Peyer's patch (tissue), 4 donors: ENCODE data around the gene NCOA3.

ENCODE experiments used
- CTCF ChIP-seq, 6 experiments: fragments of 450-650 bp in 4 of 6; fragments of 200-600 bp in 2 of 6; sonication (generic) in 1 of 6; IDR thresholded peaks; one replicate each; pipeline ENCODE4 v1.5.1; 2017 to 2019; ENCODE audit warnings: antibody characterized with exemption in 6 of 6, mild to moderate bottlenecking in 3 of 6, moderate library complexity in 1 of 6
- POLR2A ChIP-seq, 2 donors: fragments of 450-650 bp; IDR thresholded peaks; one replicate each; pipeline ENCODE4 v1.5.1; 2017; ENCODE audit warnings: antibody characterized with exemption in 2 of 2, mild to moderate bottlenecking in 2 of 2, moderate library complexity in 2 of 2

- TF ChIP-seq CTCF (IDR thresholded peaks at IDR 0.05): no peak
- TF ChIP-seq POLR2A (IDR thresholded peaks at IDR 0.05): no peak
These were observed 109.2 kb downstream of the NCOA3 start for GRCh38 chr20:47610945-47611250.
